RWPE1 (cell line): ENCODE results near the gene RIPK1.
A peak's percentile ranks its signal among the peaks of the same experiment; 100 is the strongest.

Source experiments
- CTCF ChIA-PET: fragments of 350-600 bp; sonication (Branson Sonifier 250); formaldehyde crosslinking; extraction: SDS; loops from one replicate; lab custom pipeline; 2021; lab: Yijun Ruan, JAX
- POLR2A ChIA-PET: fragments of 400-600 bp; formaldehyde crosslinking; extraction: SDS; loops from one replicate; lab custom pipeline; 2020; ENCODE audit warnings: antibody characterized with exemption; ENCODE audit not compliant: low non-redundant PET; lab: Yijun Ruan, JAX
- DNase-seq: peaks from one replicate; pipeline ENCODE4 v3.0.0; 2012; ENCODE audit warnings: low spot score
- H3K27ac ChIP-seq: fragments of 450-650 bp; 2 replicates; pipeline ENCODE4 v1.5.1; 2017
- TF ChIP-seq, protein P1 (sequence below): fragments of 450-650 bp; conservative IDR thresholded peaks from 2 replicates; pipeline ENCODE4 v1.5.1; 2017; ENCODE audit warnings: low read depth, mild to moderate bottlenecking

The RIPK1 gene

DNA sequence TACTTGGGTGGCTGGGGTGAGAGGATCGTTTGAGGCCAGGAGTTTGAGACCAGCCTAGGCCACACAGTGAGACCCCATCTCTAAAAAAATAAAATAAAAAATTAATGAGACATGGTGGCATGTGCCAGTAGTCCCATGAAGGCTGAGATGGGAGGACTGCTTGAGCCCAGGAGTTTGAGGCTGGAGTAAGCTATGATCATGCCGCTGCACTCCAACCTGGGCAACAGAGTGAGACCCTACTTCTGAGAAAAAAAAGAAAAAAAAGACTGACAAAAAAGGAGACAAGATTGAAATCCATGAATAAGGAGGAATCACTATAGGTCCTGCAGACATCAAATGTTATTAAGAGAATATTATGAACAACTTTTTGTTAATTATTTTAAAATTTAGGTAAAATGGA is 26.5 kb downstream of the RIPK1 start:
- no peak overlapping the region for H3K27ac ChIP-seq
- TF ChIP-seq, protein P1, sequence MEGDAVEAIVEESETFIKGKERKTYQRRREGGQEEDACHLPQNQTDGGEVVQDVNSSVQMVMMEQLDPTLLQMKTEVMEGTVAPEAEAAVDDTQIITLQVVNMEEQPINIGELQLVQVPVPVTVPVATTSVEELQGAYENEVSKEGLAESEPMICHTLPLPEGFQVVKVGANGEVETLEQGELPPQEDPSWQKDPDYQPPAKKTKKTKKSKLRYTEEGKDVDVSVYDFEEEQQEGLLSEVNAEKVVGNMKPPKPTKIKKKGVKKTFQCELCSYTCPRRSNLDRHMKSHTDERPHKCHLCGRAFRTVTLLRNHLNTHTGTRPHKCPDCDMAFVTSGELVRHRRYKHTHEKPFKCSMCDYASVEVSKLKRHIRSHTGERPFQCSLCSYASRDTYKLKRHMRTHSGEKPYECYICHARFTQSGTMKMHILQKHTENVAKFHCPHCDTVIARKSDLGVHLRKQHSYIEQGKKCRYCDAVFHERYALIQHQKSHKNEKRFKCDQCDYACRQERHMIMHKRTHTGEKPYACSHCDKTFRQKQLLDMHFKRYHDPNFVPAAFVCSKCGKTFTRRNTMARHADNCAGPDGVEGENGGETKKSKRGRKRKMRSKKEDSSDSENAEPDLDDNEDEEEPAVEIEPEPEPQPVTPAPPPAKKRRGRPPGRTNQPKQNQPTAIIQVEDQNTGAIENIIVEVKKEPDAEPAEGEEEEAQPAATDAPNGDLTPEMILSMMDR: no peak
- DNase-seq: no peak
- ChIA-PET POLR2A (no interaction called here), CTCF (interaction anchor here (1.2 kb wide), 1 partner anchor 9 kb away, joined by 3 read pairs; no protein-coding TSS in a partner anchor)

DNA sequence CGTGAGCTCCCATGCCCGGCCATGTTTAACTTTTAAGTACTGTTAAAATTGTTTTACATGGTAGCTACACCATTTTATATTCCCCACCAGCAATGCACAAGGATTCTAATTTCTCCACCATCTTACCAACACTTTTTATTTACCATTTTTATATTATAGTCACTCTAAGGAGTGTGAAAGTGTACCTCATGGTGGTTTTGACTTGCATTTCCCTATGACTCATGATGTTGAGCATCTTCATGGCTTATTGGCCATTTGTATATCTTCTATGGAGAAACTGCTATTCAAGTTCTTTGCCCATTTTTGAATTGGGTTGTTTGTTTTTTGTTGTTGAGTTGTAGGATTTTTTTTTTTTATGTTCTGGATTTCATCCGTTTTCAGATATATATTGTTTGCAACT is 34.6 kb downstream of the RIPK1 start:
- DNase-seq: no peak
- CTCF ChIA-PET: no interaction called here
- TF ChIP-seq, protein P1: no peak
- H3K27ac ChIP-seq: no peak overlapping the region
- POLR2A ChIA-PET: no interaction called here

DNA sequence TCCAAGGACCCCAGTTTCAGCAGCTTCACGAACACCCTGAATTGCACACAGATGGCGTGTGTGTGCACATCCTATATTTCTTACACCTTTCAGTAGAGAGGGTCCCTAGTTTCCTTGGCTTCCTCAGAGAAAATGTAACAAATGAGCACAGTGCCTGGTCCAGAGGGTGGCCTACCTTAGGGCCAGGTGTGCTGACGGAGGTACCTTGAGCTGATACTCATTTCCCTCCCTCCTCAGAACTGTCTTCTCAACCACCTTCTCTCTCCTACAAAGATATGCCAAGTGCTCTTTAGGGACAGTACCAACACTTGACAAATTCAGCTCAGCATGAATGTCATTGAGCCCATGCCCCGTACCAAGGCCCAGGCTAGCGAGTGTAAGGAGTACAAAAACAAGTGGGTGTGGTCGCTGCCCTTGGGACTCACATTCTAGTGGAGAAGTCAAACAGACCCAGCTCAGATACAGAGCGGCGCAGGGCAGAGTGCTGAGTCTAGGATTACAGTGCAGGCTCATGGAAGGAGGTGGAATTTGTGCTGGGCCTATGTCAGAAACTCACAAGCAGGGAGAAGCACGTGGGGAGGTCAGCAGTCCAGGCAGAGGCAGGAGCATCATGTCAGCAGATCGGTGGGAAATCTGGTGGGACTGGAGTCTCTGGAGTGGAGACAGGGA is 40.6 kb downstream of the RIPK1 start:
- CTCF ChIA-PET: no interaction called here
- TF ChIP-seq, protein P1: no peak
- POLR2A ChIA-PET: no interaction called here
- no peak overlapping the region for H3K27ac ChIP-seq
- DNase-seq: no peak

DNA sequence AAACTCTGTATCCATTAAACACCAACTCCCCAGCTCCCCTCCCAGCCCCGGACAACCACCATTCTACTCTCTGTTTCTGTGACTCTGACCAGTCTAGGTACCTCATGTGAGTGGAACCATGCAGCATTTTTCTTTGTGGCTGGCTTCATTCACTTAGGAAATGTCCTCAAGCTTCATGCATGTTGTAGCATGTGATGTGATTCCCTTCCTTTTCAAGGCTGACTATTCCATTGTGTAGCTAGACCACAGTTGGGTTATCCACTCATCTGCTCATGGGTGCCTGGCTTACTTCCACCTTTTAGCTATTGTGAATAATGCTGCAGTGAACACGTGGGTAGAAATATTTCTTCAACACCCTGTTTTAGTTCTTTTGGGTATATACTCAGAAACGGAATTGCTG is 41.5 kb downstream of the RIPK1 start:
- TF ChIP-seq, protein P1: no peak
- H3K27ac ChIP-seq: no peak overlapping the region
- no peak for DNase-seq
- POLR2A ChIA-PET: no interaction called here
- CTCF ChIA-PET: interaction anchor here (0.5 kb wide), 1 partner anchor 1551 kb away, joined by 4 read pairs; no protein-coding TSS in a partner anchor

DNA sequence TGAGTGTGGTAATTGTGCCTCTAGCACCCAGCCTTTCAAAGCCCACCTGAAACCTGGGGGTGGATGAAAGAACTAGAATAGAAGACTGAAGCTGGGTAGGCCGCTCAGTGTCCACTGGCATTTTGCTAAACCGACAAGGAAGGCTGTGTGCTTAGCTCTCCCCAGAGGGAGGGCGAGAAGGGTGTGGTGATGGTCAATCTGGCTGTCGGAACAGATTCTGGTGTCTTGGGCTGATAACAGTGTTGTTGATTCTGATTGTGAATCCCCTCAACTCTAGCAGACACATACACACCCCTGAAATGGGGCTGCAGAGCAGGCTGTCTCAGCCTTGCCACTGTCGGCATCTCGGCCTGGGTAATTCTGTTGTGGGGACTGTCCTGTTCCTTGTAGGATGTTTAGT is 46.1 kb downstream of the RIPK1 start:
- POLR2A ChIA-PET: no interaction called here
- no peak for DNase-seq
- TF ChIP-seq, protein P1: no peak
- H3K27ac ChIP-seq: no peak overlapping the region
- CTCF ChIA-PET: no interaction called here

DNA sequence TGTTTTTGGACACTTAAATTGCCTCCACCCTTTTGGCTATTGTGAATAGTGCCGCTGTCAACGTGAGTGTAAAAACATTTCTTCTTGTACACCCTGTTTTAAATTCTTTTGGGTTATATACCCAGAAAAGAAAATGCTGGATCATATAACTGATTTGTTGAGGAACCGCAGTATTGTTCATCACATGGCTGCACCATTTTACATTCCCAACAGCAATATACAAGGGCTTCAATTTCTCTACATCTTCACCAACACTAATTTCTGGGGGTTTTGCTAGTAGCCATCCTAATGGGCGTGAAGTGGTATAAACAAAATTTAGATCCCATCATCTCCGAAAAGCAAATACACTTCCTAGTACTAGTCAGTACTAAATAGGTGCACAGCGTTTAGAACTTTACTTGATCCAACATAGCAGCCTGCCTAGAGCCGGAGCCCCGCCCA is 49.6 kb downstream of the RIPK1 start:
- DNase-seq: no peak
- H3K27ac ChIP-seq: peak overlapping the region; percentile 88
- POLR2A ChIA-PET: interaction anchor here (1.0 kb wide), 1 partner anchor 91 kb away, joined by 3 read pairs; no protein-coding TSS in a partner anchor
- TF ChIP-seq, protein P1: no peak
- CTCF ChIA-PET: no interaction called here
